ENCODE results near the gene RREB1.

The RREB1 gene

DNA sequence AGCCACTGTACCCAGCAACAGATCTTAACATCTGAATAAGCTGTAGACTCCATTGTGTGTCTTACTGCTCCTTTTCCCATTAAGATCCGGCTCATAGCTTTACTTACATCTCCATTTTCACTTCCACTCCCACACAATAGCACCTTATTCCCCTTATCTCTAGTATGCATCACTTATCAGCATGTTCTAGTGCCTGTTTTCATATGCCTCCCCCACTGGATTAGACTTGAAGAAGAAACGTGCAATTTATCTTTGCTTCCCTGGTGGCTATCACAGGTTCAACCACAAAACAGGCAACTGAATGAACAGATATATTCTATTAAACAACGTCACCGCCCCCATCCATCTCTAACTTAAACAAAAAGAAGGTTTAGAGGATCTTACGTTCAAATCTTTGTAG, 193.2 kb downstream of the RREB1 start:
- DNase-seq (ENCODE audit: low spot score) = no peak

Measured in AG20443 (cell line).